ENCODE results near the gene AHNAK2.
A peak's percentile ranks its signal among the peaks of the same experiment; 100 is the strongest.

Gene AHNAK2

GRCh38 chr14:104938436-104938835 is 39.7 kb downstream of the AHNAK2 start:
- no peak for DNase-seq (ENCODE audit: low read depth)

GRCh38 chr14:104937694-104938365 is 40.3 kb downstream of the AHNAK2 start:
- no peak for DNase-seq (ENCODE audit: low read depth)

DNA sequence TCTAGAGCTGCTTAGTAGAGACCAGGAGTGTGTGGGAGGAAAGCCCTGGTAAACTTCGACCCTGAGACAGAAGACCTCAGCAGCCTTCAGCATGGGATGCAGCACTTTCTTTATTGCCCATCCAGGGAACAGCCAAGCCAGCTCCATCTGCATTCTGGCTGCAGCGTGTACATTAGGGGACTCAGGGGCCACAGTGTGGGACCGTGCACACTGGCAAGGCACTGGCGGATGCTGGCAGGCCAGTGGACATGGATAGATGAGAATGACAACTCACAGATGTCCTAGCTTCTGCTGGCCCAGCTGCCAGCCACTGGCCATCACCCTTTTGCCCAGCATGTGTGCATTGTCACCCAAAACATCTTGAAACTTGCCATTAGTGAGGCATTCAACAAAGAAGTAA is 41.0 kb downstream of the AHNAK2 start:
- no peak for DNase-seq (ENCODE audit: low read depth)

DNA sequence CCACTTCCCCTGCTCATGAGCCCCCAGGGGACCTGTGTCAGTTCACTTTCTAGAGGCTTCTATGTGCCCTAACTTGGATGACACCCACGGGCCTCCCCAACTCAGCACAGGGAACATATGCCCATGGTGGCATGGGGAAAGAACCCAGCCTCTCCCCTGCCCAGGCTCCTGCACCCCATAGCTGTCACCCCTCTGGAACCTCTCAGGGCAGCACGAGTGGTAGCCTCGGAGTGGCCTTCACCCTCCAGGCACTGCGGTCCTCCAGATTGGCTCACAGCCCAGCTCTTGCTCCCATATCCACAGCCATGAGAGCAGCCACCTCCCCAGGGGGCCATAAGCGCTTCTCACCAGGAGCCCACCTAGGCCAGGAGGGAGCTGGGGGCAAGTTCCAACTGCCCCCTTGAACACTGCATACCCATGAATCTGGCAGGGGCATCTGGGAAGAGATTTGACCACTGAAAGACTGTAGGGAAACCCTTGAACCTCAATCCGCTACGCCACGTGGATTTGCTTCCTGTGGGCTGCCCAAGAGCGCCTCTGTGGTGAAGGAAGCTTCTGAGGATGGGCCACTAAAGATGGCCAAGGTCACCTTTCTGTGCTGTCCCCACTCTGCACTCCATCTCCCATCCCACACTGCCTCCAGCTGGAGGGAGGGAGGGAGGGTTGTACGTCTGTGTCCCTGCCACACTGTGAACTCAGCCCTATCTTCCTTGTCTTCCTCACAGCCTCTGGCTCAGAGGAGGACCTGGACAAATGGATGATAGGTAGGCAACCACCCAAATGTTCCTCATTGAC is 41.6 kb downstream of the AHNAK2 start:
- DNase-seq (ENCODE audit: low read depth): no peak

- DNase-seq (ENCODE audit: low read depth): no peak
These were observed 42.2 kb downstream of the AHNAK2 start for GRCh38 chr14:104935955-104936354.

GRCh38 chr14:104935026-104935650 is 43.0 kb downstream of the AHNAK2 start:
- no peak for DNase-seq (ENCODE audit: low read depth)

GRCh38 chr14:104933746-104934733 is 44.1 kb downstream of the AHNAK2 start:
- no peak for DNase-seq (ENCODE audit: low read depth)

- DNase-seq (ENCODE audit: low read depth): peak; percentile 62
These were observed 45.2 kb downstream of the AHNAK2 start for GRCh38 chr14:104932676-104933631.

DNA sequence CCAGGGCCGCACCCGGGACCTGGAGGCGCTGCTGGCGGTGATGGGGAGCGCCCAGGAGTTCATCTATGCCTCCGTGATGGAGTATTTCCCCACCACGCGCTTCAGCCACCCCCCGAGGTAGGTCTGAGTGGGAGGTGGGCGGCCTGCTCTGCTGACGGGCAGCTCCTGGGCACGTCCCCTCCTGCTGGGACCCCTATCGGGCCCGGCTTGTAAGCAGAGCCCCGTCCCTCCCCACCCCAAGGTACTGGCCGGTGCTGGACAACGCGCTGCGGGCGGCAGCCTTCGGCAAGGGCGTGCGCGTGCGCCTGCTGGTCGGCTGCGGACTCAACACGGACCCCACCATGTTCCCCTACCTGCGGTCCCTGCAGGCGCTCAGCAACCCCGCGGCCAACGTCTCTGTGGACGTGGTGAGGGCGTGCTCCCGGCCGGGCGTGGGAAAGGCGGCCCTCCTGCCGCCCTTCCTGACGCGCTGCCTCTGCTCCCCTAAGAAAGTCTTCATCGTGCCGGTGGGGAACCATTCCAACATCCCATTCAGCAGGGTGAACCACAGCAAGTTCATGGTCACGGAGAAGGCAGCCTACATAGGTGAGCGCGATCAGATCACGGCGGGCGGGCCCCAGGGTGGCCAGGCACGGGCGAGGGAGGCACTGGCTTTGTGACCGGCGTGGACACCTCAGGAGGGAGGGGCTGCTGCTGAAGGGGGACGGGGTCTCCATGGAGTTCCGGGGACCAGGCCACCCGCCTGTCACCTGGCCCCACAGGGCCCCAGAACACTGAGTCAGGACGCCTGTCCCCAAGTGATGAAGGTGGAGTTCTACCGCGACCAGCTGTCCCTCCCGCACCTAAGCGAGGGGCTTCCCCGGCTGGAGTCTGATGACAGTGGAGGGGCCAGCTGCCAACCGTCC is 46.2 kb downstream of the AHNAK2 start:
- DNase-seq (ENCODE audit: low read depth): no peak

DNA sequence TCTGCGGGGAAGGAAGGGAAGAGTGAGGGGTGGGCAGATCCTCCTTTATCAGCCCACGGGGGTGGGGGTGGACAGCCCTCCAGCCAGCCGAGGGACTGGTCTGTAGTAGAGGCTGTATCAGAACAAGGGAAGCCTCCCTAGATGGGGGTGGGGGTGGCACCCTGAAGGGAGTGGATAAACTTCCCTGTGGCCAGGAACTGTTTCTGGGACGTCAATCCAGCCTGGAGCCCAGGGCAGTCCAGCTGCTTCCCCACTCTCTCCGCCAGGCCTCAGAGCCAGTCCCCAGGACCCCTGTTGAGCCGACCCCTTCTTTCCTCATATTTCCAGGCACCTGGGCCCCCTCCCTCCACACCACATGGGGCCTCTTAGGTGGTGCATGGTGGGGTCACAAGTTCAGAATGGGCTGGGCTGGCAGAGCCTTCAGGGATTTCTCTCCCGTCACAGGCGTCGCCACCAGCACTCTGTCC is 46.8 kb downstream of the AHNAK2 start:
- no peak for DNase-seq (ENCODE audit: low read depth)

DNA sequence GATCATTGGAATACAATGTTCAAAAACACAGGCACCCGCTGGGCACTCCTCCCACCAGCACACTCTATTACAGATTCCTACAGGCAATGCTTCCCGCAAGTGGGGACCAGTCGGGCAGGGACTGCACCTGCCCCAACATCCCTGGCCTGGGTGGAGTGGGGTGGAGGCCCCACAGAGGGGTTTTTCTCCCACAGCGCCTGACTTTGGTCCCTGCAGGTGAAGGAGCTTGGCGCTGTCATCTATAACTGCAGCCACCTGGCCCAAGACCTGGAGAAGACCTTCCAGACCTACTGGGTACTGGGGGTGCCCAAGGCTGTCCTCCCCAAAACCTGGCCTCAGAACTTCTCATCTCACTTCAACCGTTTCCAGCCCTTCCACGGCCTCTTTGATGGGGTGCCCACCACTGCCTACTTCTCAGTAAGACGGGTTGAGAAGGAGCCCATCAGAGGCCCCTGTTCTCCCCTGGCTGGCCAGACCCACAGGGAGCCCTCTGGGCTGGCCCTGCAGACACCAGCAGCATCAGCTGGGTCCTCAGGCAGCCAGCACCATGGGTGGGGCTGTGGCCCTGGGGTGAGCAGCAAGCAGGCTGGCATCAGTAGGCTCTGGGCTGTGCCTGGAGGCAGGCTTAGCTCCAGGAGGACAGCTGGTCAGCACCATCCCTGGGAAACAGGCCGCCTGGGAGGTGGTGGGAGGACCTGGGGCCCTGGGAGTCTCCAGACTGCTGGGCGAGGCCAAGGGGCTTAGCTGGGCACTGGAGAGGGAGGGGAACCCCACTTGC is 47.5 kb downstream of the AHNAK2 start:
- no peak for DNase-seq (ENCODE audit: low read depth)

DNA sequence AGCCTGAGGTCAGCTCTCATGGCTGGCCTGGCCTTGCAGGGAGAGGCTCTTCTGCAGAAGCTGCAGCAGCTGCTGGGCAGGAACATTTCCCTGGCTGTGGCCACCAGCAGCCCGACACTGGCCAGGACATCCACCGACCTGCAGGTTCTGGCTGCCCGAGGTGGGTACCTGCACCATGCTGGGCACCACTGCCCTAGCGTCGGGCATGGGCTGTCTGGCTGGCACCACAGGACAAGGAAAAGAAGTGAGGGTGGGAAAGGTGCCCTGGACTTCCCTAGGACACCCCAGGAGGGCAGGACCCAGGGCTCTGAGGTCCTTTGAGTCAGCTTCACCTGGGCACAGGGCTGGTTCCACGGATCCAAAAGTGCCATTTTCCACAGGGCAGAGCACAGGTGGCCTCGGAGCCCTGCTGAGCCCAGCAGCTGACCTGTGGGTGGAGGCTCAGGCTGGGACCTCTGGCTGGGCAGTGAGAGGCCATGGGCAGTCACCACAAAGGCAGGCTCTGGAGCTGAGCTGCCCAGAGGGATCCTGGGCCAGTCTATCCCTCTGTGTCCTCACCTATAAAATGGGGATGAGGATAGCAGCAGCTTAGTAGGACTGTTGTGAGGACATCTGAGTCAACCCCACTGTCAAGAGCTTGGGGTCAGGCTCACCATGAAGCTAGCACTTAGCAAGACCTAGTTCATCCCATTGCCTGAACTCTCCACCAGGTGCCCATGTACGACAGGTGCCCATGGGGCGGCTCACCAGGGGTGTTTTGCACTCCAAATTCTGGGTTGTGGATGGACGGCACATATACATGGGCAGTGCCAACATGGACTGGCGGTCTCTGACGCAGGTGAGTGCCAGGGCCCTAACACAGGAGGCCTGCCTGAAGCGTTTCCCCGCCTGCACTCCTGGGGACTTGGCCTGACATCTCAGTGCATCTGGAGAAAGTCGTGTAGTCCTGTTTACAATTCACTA is 48.6 kb downstream of the AHNAK2 start:
- DNase-seq (ENCODE audit: low read depth): no peak

GRCh38 chr14:104928391-104929133 is 49.6 kb downstream of the AHNAK2 start:
- DNase-seq (ENCODE audit: low read depth): no peak

- no peak for DNase-seq (ENCODE audit: low read depth)
These were observed 50.3 kb downstream of the AHNAK2 start for GRCh38 chr14:104927901-104928300.

DNA sequence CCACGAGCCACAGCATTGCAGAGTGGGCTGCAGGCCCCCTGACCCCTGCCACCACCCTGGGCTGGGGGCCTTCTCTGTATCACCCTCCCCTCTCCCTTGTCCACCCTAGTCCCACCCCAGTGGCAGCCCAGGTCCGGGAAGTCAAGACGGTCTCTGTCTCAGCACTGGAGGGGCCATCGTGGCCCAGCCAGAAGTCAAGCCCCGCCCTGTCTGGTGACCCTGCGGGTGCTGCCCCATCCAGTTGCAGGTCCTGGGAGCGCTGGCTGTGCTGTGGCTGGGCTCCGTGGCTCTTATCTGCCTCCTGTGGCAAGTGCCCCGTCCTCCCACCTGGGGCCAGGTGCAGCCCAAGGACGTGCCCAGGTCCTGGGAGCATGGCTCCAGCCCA is 50.8 kb downstream of the AHNAK2 start:
- no peak for DNase-seq (ENCODE audit: low read depth)

GRCh38 chr14:104926619-104927431 is 51.3 kb downstream of the AHNAK2 start:
- DNase-seq (ENCODE audit: low read depth): no peak

Measured in iris pigment epithelial cell (primary cell).